Measurements from ENCODE around the gene CNTN3. TPM values are rescaled to one million over a fixed set of nuclear protein-coding genes. Genes with fewer than 3 reads are reported as not detected.
A peak's percentile ranks its signal among the peaks of the same experiment; 100 is the strongest.

CNTN3 gene
- total and polyA plus RNA-seq, 10 donors: 0.30 to 6.7 (median 3.4) TPM

- no peaks in the 10 kb centered on the region for H3K4me1 ChIP-seq
- H3K27me3 ChIP-seq (replicated peaks in 1 of 7): no peaks in the 10 kb centered on the region
- no peak for TF ChIP-seq CTCF (IDR thresholded peaks at IDR 0.05 in 8 of 11, conservative IDR thresholded peaks at IDR 0.05 in 3 of 11)
- TF ChIP-seq POLR2A (IDR thresholded peaks at IDR 0.05): no peak
- no peak for DNase-seq
- no peak overlapping the region for H3K4me3 ChIP-seq
- intact Hi-C loops (cut with DNase I; ENCODE audit: low total_unique reads): no loop called here
- H3K9me3 ChIP-seq: peaks cover 0 to 4% (median 0%) of the 10 kb centered on the region in 8 donors
- no peaks in the 10 kb centered on the region for H3K36me3 ChIP-seq
- H3K27ac ChIP-seq: no peak overlapping the region
Observed at GRCh38 chr3:74623261-74623836, 8.9 kb upstream of the CNTN3 start.

- Histone ChIP-seq H3K36me3 (no peaks in the 10 kb centered on the region), H3K4me1 (no peaks in the 10 kb centered on the region), H3K4me3 (no peak overlapping the region), H3K27me3 (replicated peaks in 1 of 7) (no peaks in the 10 kb centered on the region), H3K27ac (no peak overlapping the region), H3K9me3 (no peaks in the 10 kb centered on the region)
- TF ChIP-seq CTCF (IDR thresholded peaks at IDR 0.05 in 8 of 11, conservative IDR thresholded peaks at IDR 0.05 in 3 of 11): no peak
- no peak for TF ChIP-seq POLR2A (IDR thresholded peaks at IDR 0.05)
- no peak for TF ChIP-seq POLR2AphosphoS5 (IDR thresholded peaks at IDR 0.05)
- DNase-seq: no peak
- intact Hi-C loops (cut with DNase I; ENCODE audit: low total_unique reads): no loop called here
- 29 to 81% (median 77%) methylated on average over 1 of the region's 1 CpG for WGBS, 5 donors
Observed at GRCh38 chr3:74621581-74621980, 7.1 kb upstream of the CNTN3 start.

- peaks cover 0 to 29% (median 3%) of the 10 kb centered on the region in 7 donors for H3K27me3 ChIP-seq (replicated peaks in 1 of 7)
- peaks cover 0 to 3% (median 0%) of the 10 kb centered on the region in 6 donors for H3K4me1 ChIP-seq
- intact Hi-C loops (cut with DNase I; ENCODE audit: low total_unique reads): no loop called here
- TF ChIP-seq POLR2A (IDR thresholded peaks at IDR 0.05): no peak
- no peak for TF ChIP-seq POLR2AphosphoS5 (IDR thresholded peaks at IDR 0.05)
- no peak for TF ChIP-seq CTCF (IDR thresholded peaks at IDR 0.05 in 8 of 11, conservative IDR thresholded peaks at IDR 0.05 in 3 of 11)
- no peak overlapping the region for H3K4me3 ChIP-seq
- H3K27ac ChIP-seq: no peak overlapping the region
- H3K36me3 ChIP-seq: no peaks in the 10 kb centered on the region
- DNase-seq: no peak
- H3K9me3 ChIP-seq: no peaks in the 10 kb centered on the region
- WGBS, 5 donors: 67 to 84% (median 79%) methylated on average over 3 of the region's 3 CpGs
Observed at GRCh38 chr3:74617776-74618175, 3.3 kb upstream of the CNTN3 start.

- Histone ChIP-seq H3K9me3 (no peaks in the 10 kb centered on the region), H3K36me3 (no peaks in the 10 kb centered on the region), H3K4me1 (peaks cover 0 to 5% (median 0%) of the 10 kb centered on the region in 6 donors), H3K4me3 (peak overlapping the region in 7 of 8 donors; percentile 5 to 65 (median 27)), H3K27me3 (replicated peaks in 1 of 7) (peaks cover 0 to 36% (median 3%) of the 10 kb centered on the region in 7 donors), H3K27ac (peak overlapping the region in 3 of 8 donors; percentile 14 to 64 (median 18))
- no peak for DNase-seq
- 5 to 15% (median 11%) methylated on average over 16 of the region's 16 CpGs for WGBS, 5 donors
- intact Hi-C loops (cut with DNase I; ENCODE audit: low total_unique reads): no loop called here
- TF ChIP-seq POLR2AphosphoS5 (IDR thresholded peaks at IDR 0.05) (no peak), CTCF (IDR thresholded peaks at IDR 0.05 in 8 of 11, conservative IDR thresholded peaks at IDR 0.05 in 3 of 11) (no peak), POLR2A (IDR thresholded peaks at IDR 0.05) (no peak)
Observed at GRCh38 chr3:74613521-74614106, 845 bp downstream of the CNTN3 start.

Measured in spleen (tissue), 11 donors.